ENCODE measurements around the gene CD300C.
"Not testable (repeated sequence)": the region's sequence is repeated elsewhere in the genome, so short reads cannot be mapped to it uniquely, and the experiment has no call there.

Gene CD300C

DNA sequence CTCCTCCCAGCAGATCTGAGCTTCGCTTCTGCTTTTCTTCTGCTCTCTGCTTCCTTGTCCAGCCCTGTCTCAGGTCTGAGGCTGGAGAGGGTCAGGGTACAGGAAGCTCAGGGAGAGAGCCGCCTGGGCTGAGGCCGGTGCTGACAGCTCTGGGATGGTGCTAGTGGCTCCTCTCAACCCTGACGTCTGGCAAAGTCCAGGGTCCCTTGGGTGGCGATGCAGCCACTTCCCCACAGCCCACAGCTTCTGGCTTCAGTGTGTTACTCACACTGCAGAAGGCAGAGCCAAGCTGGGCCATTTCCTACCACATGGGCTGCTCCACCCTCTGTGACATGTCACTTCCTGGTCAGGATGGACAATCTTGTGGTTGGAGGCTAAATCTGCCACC is at the start of gene CD300C:
CD300C (minus strand) TSS at position 273 of the 388 bp plus-strand sequence. CDS start 333 bp downstream, outside the sequence.
- no peak within 1 kb of the TSS for H3K4me3 ChIP-seq (ENCODE audit: low read depth, low read length)
- H3K27me3 ChIP-seq (ENCODE audit: control insufficient read depth, insufficient read depth, low read length): no peaks in the 10 kb centered on the region
- H3K9ac ChIP-seq (ENCODE audit: low read depth, low read length): no peak within 1 kb of the TSS
- no peaks in the 10 kb centered on the region for H3K36me3 ChIP-seq (ENCODE audit: control insufficient read depth, insufficient read depth, low read length)
- no peaks in the 10 kb centered on the region for H3K9me3 ChIP-seq (ENCODE audit: control insufficient read depth, insufficient read depth, low read length)
- H3K4me1 ChIP-seq (ENCODE audit: control insufficient read depth, insufficient read depth, low read length): no peaks in the 10 kb centered on the region

DNA sequence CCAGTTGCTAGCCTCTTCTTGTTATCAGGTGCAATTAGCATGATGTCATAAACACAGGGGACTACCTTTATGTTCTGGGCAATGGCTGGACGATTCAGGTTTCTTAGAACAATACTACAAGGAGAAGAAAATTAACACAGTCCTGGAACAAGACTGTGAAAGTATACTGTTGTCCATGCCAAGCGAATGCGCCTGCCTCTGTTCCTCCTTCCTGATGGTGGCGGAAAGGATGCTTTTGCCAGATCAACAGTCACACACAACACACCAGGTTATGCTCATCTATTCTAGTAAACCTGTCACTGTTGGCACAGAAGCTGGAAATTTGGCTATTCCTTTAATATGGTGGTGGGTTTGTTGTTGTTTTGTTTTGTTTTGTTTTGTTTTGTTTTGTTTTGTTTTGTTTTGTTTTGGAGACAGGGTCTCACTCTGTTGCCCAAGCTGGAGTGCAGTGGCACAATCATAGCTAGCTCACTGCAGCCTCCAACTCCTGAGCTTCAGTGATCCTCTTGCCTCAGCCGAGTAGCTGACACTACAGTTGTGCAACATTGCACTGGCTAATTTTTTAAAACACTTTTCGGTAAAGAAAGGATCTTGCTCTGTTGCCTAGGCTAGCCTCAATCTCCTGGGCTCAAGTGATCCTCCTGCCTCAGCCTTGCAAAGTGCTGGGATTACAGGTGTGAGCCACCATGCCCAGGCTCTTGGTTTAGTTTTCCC is 49.3 kb upstream of the CD300C start:
- no peak overlapping the region for H3K9ac ChIP-seq (ENCODE audit: low read depth, low read length)
- H3K9me3 ChIP-seq (ENCODE audit: control insufficient read depth, insufficient read depth, low read length): no peaks in the 10 kb centered on the region
- no peak overlapping the region for H3K4me3 ChIP-seq (ENCODE audit: low read depth, low read length)
- no peaks in the 10 kb centered on the region for H3K4me1 ChIP-seq (ENCODE audit: control insufficient read depth, insufficient read depth, low read length)
- no peaks in the 10 kb centered on the region for H3K36me3 ChIP-seq (ENCODE audit: control insufficient read depth, insufficient read depth, low read length)
- H3K27me3 ChIP-seq (ENCODE audit: control insufficient read depth, insufficient read depth, low read length): peaks cover 3% of the 10 kb centered on the region

DNA sequence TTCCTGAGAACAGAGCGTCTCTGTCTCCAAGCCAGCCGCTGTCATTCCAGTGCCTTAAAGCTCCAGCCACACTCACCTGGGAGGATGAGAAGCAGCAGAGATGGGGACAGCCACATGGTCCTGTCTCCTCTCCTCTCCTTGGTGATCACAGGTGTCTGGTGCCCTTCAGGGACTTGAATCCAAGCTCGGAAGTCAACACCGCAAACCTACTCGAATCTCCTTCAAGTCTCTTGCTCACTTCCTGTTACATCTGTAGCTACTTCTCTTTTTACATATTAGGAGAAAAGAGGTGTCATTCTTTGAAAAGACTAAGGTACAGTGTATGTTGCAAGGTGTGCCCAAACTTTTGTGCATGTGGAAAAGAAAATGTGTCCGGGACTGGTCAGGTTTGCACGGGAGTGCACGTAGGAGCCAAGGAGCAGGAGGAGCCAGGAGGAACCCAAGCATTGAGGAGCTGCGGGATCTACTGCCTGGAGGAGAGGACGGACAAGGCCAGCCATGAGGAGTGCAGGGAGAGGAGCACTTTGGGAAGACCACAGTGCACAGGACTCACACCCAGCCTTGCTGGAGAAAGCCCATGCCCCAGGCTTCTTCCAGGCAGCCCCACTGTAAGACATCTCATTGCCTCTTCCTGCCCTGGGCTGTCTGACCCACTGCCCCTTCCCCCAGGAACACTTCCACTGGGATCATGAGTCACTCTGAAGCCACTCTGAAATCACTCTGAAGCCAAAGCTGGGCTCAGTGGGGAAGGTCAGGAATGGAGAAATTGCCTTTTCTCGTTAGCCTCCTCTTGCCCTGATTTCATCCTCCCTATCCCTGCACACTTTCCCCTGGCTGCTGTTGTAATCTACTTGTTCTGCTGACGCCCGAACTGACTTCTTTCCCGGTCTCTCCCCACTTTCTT is 46.4 kb upstream of the CD300C start, which contains the start of gene CD300LD:
CD300LD (minus strand) TSS at position 197 of the 904 bp plus-strand sequence; CDS start at position 116, 81 bp downstream.
- Histone ChIP-seq H3K9ac (ENCODE audit: low read depth, low read length) (no peak within 1 kb of the TSS), H3K4me3 (ENCODE audit: low read depth, low read length) (no peak within 1 kb of the TSS), H3K36me3 (ENCODE audit: control insufficient read depth, insufficient read depth, low read length) (no peaks in the 10 kb centered on the region), H3K9me3 (ENCODE audit: control insufficient read depth, insufficient read depth, low read length) (no peaks in the 10 kb centered on the region), H3K4me1 (ENCODE audit: control insufficient read depth, insufficient read depth, low read length) (no peaks in the 10 kb centered on the region), H3K27me3 (ENCODE audit: control insufficient read depth, insufficient read depth, low read length) (peaks cover 3% of the 10 kb centered on the region)

DNA sequence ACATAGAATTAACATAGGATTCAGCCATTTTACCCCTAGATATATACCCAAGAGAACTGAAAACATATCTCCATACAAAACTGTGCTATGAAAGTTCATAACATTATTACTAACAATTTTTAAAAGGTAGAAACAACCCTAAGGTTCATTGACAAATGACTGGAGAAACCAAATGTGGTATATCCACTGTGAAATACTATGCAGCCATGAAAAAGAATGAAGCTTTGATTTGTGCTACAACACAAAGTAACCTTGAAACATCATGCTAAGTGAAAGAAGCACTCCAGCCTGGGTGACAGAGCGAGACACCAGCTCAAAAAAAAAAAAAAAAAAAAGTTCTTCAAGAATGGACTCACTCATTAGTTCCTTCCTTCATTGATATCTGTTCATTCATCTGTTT is 45.6 kb upstream of the CD300C start:
- peaks cover 3% of the 10 kb centered on the region for H3K27me3 ChIP-seq (ENCODE audit: control insufficient read depth, insufficient read depth, low read length)
- H3K4me3 ChIP-seq (ENCODE audit: low read depth, low read length): no peak overlapping the region

DNA sequence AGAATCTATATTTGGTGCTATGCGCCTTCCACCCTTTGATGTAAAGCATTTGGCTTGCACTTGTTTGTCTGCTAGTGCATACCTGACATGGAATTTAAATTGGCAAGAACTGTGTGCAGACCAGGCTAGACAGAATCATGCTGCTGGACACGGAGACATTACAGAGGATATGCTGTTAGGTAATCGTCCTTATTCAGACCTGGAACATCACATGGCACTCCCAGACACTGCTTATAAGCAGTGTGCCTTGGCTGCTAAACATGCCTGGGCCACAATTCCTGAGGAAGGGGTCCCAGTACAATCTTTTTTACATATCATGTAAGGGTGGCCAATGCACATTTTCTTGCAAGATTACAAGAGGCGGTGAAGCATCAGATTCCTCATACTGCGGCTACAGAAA is 39.8 kb upstream of the CD300C start:
- H3K36me3 ChIP-seq (ENCODE audit: control insufficient read depth, insufficient read depth, low read length): no peaks in the 10 kb centered on the region
- H3K9me3 ChIP-seq (ENCODE audit: control insufficient read depth, insufficient read depth, low read length): no peaks in the 10 kb centered on the region
- no peaks in the 10 kb centered on the region for H3K4me1 ChIP-seq (ENCODE audit: control insufficient read depth, insufficient read depth, low read length)
- H3K4me3 ChIP-seq (ENCODE audit: low read depth, low read length): no peak overlapping the region
- no peaks in the 10 kb centered on the region for H3K27me3 ChIP-seq (ENCODE audit: control insufficient read depth, insufficient read depth, low read length)
- no peak overlapping the region for H3K9ac ChIP-seq (ENCODE audit: low read depth, low read length)

More for the DNA sequence above, 45.6 kb upstream of the CD300C start:
- Histone ChIP-seq H3K9me3 (ENCODE audit: control insufficient read depth, insufficient read depth, low read length) (no peaks in the 10 kb centered on the region), H3K9ac (ENCODE audit: low read depth, low read length) (no peak overlapping the region), H3K36me3 (ENCODE audit: control insufficient read depth, insufficient read depth, low read length) (no peaks in the 10 kb centered on the region), H3K4me1 (ENCODE audit: control insufficient read depth, insufficient read depth, low read length) (no peaks in the 10 kb centered on the region)

DNA sequence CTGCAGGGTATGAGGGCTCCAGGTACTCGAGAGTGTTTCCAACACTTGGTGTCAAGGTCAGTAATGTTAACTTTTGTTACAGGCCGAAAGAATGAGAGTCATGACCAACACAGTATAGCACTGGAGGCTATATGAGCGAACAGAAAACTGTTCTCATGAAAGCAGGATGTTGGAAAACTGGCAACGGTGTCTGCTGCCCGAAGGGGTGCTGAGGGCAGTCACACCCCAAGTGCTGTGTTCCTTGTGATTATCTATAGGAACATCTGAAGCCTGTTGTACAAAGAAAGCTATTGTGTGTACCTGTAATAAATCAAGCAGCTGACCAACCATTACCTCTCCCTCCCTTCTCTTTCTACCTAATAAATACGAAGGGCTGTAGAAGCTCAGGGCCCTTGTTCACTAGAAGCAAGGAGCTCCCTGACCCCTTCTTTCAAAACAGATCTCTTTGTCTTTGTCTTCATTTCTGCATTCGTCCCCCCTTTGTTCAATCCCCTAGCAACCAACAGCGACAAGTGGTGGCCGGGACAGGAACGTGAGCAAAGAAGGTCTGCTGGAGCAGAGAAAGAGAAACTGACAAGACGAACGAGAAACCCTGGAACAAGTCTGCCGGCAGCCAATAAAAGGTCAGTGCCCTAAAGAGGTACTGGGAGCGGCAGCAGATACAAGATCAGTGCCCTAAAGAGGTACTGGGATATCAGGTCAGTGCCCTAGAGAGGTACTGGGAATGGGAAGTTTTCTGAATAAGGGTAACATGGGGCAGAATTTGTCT is 38.6 kb upstream of the CD300C start:
- Histone ChIP-seq H3K4me1 (ENCODE audit: control insufficient read depth, insufficient read depth, low read length) (no peaks in the 10 kb centered on the region), H3K4me3 (ENCODE audit: low read depth, low read length) (no peak overlapping the region), H3K9ac (ENCODE audit: low read depth, low read length) (no peak overlapping the region), H3K27me3 (ENCODE audit: control insufficient read depth, insufficient read depth, low read length) (no peaks in the 10 kb centered on the region), H3K36me3 (ENCODE audit: control insufficient read depth, insufficient read depth, low read length) (no peaks in the 10 kb centered on the region), H3K9me3 (ENCODE audit: control insufficient read depth, insufficient read depth, low read length) (no peaks in the 10 kb centered on the region)

DNA sequence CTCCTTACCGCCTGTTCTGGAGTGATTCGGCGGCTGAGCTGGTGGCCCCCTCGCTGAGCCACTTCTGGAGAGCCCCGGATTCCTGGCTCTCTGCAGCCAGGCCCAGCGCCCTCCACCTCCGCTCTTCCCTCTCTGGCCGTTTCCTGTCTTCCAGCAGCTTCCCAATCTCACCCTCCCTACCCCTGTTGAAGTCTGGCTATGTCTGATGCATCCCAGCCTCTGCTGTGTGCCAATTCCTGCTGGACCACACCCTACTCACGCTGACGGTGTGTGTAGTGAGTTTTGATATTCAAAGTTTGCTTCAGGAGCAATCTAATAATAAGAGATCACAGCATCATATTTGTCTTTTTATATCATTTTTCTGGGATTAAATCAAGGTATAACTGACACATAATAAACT is 36.7 kb upstream of the CD300C start:
- no peaks in the 10 kb centered on the region for H3K9me3 ChIP-seq (ENCODE audit: control insufficient read depth, insufficient read depth, low read length)
- no peaks in the 10 kb centered on the region for H3K36me3 ChIP-seq (ENCODE audit: control insufficient read depth, insufficient read depth, low read length)
- no peaks in the 10 kb centered on the region for H3K27me3 ChIP-seq (ENCODE audit: control insufficient read depth, insufficient read depth, low read length)
- no peak overlapping the region for H3K9ac ChIP-seq (ENCODE audit: low read depth, low read length)
- H3K4me1 ChIP-seq (ENCODE audit: control insufficient read depth, insufficient read depth, low read length): no peaks in the 10 kb centered on the region
- H3K4me3 ChIP-seq (ENCODE audit: low read depth, low read length): no peak overlapping the region

DNA sequence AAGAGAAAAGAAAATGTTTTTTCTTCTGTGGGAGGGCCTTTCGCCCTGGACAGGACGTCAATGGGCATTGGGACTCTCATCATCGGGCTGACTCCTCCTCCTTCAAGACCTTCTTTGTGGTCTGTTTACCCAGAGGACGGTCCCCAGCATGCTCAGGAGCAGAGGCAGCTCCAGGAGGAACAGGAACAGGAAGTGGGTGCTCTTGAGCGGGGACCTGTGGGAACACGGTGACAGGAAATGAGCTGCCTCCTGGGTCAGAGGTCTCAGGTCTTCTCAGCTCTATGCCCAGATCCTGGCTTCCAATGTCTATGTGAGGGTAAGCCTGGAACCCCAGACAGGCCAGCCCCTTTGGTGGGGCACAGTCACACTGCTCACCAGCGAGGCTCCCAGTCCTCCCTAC is 34.0 kb upstream of the CD300C start:
- H3K9me3 ChIP-seq (ENCODE audit: control insufficient read depth, insufficient read depth, low read length): no peaks in the 10 kb centered on the region
- H3K36me3 ChIP-seq (ENCODE audit: control insufficient read depth, insufficient read depth, low read length): no peaks in the 10 kb centered on the region
- no peaks in the 10 kb centered on the region for H3K4me1 ChIP-seq (ENCODE audit: control insufficient read depth, insufficient read depth, low read length)
- H3K4me3 ChIP-seq (ENCODE audit: low read depth, low read length): no peak overlapping the region
- H3K27me3 ChIP-seq (ENCODE audit: control insufficient read depth, insufficient read depth, low read length): no peaks in the 10 kb centered on the region
- no peak overlapping the region for H3K9ac ChIP-seq (ENCODE audit: low read depth, low read length)

DNA sequence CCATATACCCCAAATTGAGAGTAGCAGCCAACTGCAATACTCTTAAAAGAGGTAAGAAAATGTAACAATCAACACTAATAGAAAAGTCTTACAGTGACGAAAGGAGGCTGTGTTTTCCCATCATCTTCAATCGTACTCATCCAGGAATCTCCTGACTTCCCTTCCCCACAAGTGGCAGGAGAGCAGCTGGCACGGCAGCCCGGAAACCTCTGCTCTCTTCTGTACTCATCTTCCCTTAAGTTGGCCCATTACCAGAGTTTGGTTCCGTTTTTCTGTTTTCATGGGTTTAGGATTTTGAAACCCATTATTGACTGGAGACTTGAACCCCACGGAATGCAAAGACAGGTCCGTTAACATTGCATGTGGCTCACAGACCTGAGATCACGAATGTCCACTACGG is 33.1 kb upstream of the CD300C start:
- no peaks in the 10 kb centered on the region for H3K27me3 ChIP-seq (ENCODE audit: control insufficient read depth, insufficient read depth, low read length)
- H3K4me1 ChIP-seq (ENCODE audit: control insufficient read depth, insufficient read depth, low read length): no peaks in the 10 kb centered on the region

DNA sequence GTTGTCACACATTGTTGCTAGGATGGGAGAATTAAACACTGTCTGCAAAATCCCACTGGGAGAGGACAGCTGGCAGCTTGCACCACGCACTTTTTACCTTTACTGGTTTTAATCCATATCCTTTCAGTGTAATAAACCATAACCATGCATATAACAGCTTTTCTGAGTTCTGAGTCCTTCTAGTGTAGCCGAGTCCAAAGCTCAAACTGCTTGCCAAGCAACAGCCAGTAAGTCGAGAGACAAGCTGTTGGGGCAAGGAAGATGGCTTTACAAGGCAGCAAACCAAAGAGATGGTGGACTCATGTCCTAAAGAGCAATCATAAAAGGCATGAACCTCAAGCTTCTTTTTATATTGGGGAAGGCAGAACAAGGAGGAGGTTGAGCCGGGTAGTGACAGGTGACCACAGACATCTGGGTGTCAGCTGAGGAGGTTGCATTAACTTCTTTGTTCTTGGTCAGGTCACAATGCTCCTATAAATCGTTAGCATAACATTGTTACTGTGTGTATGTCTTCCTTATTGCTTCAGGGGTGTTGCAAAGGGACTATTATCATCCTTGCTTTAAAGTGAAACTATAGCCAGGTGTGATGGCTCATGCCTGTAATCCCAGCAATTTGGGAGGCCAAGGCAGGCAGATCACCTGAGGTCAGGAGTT is 28.7 kb upstream of the CD300C start:
- Histone ChIP-seq H3K36me3 (ENCODE audit: control insufficient read depth, insufficient read depth, low read length) (no peaks in the 10 kb centered on the region), H3K4me1 (ENCODE audit: control insufficient read depth, insufficient read depth, low read length) (no peaks in the 10 kb centered on the region), H3K9ac (ENCODE audit: low read depth, low read length) (no peak overlapping the region), H3K4me3 (ENCODE audit: low read depth, low read length) (no peak overlapping the region), H3K9me3 (ENCODE audit: control insufficient read depth, insufficient read depth, low read length) (no peaks in the 10 kb centered on the region), H3K27me3 (ENCODE audit: control insufficient read depth, insufficient read depth, low read length) (no peaks in the 10 kb centered on the region)

More for the DNA sequence above, 33.1 kb upstream of the CD300C start:
- H3K4me3 ChIP-seq (ENCODE audit: low read depth, low read length): no peak overlapping the region
- no peak overlapping the region for H3K9ac ChIP-seq (ENCODE audit: low read depth, low read length)
- no peaks in the 10 kb centered on the region for H3K9me3 ChIP-seq (ENCODE audit: control insufficient read depth, insufficient read depth, low read length)
- H3K36me3 ChIP-seq (ENCODE audit: control insufficient read depth, insufficient read depth, low read length): no peaks in the 10 kb centered on the region

DNA sequence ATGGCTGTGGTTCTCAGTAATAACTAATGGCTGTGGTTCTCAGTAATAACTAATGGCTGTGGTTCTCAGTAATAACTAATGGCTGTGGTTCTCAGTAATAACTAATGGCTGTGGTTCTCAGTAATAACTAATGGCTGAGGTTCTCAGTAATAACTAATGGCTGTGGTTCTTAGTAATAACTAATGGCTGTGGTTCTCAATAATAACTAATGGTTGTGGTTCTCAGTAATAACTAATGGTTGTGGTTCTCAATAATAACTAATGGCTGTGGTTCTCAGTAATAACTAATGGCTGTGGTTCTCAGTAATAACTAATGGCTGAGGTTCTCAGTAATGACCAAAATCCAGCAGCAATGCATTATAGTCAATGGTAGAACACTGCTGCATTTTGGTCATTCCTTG is 27.7 kb upstream of the CD300C start:
- H3K27me3 ChIP-seq (ENCODE audit: control insufficient read depth, insufficient read depth, low read length); H3K4me3 ChIP-seq (ENCODE audit: low read depth, low read length); H3K9me3 ChIP-seq (ENCODE audit: control insufficient read depth, insufficient read depth, low read length); H3K4me1 ChIP-seq (ENCODE audit: control insufficient read depth, insufficient read depth, low read length); H3K9ac ChIP-seq (ENCODE audit: low read depth, low read length); H3K36me3 ChIP-seq (ENCODE audit: control insufficient read depth, insufficient read depth, low read length): not testable (repeated sequence)
